HG03175 (cell line): ENCODE results near the gene VPS54.

Source experiments
- ATAC-seq: cut with Tn5 transposase; IDR thresholded peaks from one replicate; pipeline ENCODE4 v1.9.1; 2021; ENCODE audit warnings: mild to moderate bottlenecking, moderate library complexity; ENCODE audit not compliant: unreplicated experiment

Gene VPS54

GRCh38 chr2:64019083-64019974 lies at the start of gene VPS54:
VPS54 (minus strand) TSS chr2:64019428; CDS start chr2:63983999, 35,429 bp downstream.
- peak; percentile 67 for ATAC-seq

- ATAC-seq, result no peak
These were observed 48.1 kb upstream of the VPS54 start for GRCh38 chr2:64067326-64067725.

GRCh38 chr2:64065516-64065915 lies 46.3 kb upstream of the VPS54 start:
- no peak for ATAC-seq

- no peak for ATAC-seq
These were observed 44.7 kb upstream of the VPS54 start for GRCh38 chr2:64063924-64064331.

- no peak for ATAC-seq
These were observed 44.2 kb upstream of the VPS54 start for GRCh38 chr2:64063454-64063853.

- no peak for ATAC-seq
These were observed 43.6 kb upstream of the VPS54 start for GRCh38 chr2:64062840-64063239.

- ATAC-seq, result no peak
These were observed 40.0 kb upstream of the VPS54 start for GRCh38 chr2:64059270-64059669.

GRCh38 chr2:64056021-64056420 lies 36.8 kb upstream of the VPS54 start:
- ATAC-seq, result no peak

GRCh38 chr2:64054161-64054915 lies 35.1 kb upstream of the VPS54 start:
- no peak for ATAC-seq

- no peak for ATAC-seq
These were observed 33.4 kb upstream of the VPS54 start for GRCh38 chr2:64052463-64053241.

GRCh38 chr2:64049633-64050220 lies 30.5 kb upstream of the VPS54 start:
- ATAC-seq, result peak; percentile 93

- ATAC-seq, result no peak
These were observed 26.7 kb upstream of the VPS54 start for GRCh38 chr2:64045938-64046337.

- ATAC-seq, result no peak
These were observed 20.9 kb upstream of the VPS54 start for GRCh38 chr2:64040161-64040560.

GRCh38 chr2:64036034-64036705 lies 16.9 kb upstream of the VPS54 start:
- ATAC-seq, result peak; percentile 99

GRCh38 chr2:64035072-64035942 lies 16.1 kb upstream of the VPS54 start:
- ATAC-seq, result no peak

- ATAC-seq, result no peak
These were observed 10.0 kb upstream of the VPS54 start for GRCh38 chr2:64029116-64029665.

GRCh38 chr2:64025741-64026140 lies 6.5 kb upstream of the VPS54 start:
- no peak for ATAC-seq

- no peak for ATAC-seq
These were observed 5.2 kb upstream of the VPS54 start for GRCh38 chr2:64024259-64024949.
